GM19468 (cell line): ENCODE data around the gene IGSF9.

Source experiments
- ATAC-seq: cut with Tn5 transposase; IDR thresholded peaks from one replicate; pipeline ENCODE4 v1.9.1; 2021; ENCODE audit warnings: mild to moderate bottlenecking, moderate library complexity, moderate number of reproducible peaks; ENCODE audit not compliant: unreplicated experiment; ENCODE audit errors: extremely low read depth

IGSF9 gene

DNA sequence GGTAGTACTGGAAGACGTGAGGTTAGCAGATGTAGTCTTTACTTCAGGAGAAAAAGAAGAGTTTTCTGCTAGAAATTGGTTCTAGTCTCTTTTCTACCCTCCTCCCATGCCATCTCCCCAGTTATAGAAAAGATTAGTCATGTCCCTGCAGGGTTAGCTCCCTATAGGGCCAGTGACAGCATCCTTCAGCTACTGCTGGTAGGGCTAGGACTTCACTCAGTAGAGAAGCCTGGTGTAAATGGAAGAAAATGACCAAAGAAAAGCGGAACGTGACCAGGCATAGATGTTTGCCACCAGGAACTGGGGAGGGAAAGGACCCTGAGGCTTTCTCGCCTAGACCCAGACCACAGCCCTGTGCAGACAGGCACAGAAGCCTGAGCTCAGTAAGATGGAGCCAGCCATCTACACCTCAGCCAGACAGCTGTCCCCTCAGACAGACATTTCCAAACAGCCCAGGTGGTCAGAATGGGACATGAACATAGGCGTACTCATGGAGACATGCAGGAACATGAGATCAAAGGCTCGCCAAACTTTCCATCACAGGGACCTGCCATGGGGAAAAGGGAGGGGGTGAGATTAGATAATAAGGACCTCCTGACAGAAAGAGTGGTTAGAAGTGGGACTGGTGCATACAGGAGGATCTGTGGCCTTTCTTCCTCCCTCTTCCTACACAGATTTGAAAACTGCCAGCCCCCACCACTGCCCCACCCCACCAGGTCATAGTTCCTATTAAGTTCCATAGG lies 32.1 kb upstream of the IGSF9 start:
- no peak for ATAC-seq

DNA sequence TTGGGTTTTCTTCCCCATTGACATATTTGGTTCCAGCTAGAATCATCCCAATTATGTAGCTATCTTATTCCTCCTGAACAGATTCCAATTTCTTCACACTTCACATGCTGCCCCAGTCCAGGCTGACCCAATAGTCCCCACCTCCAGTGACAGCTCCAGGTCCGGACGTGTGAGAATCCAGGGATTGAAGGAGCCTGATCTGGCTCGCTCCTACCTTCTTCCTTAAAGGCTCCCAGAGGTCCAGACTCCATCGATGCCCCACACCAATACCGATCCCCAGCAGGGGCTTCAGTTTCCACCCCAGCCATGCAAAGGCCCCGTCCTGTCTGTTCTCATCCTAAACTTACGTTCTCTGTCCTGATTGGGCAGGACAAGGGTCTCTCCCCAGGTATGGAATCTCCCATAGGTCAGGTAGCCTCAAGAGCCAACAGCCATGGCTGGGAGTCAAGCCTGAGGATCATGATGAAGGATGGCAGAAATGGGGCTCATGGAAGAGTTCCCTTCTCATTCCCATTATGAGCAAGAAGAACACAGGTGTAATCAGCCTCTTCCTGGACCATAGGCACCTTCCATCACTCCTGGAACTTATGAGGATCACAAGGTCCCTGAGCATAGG lies 29.0 kb upstream of the IGSF9 start:
- no peak for ATAC-seq

DNA sequence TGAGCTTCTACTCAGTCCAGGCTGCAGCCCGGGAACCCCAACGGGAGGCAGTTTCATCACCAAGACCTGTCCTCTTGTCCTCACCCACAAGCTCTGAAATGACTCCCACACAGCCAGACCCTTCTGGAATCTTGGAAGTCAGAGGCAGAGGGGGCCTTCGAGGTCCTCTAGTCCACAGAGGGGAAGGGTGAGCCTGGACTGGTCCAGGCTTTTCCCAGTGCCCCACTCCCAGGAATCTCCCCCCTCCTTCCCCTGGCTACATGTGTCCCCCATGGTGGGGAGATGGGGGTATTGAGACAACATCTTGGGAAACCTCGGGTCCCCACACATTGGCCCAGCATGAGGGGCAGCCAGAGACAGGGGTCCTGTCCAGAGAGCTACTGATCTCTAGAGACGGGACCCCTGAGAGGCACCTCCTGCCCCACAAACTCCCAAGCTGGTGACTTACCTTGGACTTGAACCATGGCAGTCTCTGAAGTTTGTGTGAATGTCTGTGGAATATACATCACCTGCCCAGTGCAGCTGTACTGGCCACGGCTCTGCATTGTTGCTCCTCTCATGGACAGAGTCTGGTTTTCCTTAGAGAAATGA lies 28.0 kb upstream of the IGSF9 start:
- ATAC-seq: no peak

DNA sequence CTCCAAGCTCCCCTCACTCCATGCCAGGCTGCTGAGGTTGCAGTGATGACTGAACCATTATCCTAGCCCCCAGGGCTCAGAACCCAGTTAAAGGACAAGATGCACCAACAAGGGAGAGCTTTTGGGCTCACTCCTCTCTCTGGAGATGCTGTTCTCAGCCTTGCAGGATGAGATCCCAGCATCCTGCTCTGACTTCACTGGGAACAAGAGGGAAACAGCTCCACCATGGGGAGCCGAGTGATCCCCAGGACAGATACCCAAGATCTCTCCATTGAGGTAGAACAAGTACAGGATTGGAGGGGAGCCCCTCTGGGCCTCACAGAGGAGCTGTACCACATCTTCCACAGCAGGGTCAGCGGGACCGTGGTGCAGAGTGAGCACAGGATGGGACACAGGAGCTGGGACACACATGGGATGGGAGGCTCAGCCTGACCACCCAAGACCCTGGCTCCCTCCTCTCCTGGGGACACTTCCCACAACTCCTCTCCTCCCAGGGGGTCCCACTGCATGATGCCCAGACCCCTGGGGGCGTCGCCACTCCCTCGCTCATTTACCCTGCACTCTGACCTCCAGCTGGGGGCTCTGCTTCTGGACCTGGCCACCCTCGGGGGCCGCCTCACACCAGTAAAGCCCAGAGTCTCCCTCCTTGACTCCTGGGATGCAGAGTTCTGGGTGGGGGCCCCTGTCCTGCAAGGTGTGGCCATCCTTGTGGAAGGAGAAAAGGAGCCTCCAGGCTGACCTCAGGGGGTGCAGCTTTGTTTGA lies 27.2 kb upstream of the IGSF9 start:
- no peak for ATAC-seq

GRCh38 chr1:159970932-159971342 lies 25.5 kb upstream of the IGSF9 start:
- ATAC-seq: no peak

- ATAC-seq: no peak
These were observed 23.5 kb upstream of the IGSF9 start for GRCh38 chr1:159968901-159969300.

DNA sequence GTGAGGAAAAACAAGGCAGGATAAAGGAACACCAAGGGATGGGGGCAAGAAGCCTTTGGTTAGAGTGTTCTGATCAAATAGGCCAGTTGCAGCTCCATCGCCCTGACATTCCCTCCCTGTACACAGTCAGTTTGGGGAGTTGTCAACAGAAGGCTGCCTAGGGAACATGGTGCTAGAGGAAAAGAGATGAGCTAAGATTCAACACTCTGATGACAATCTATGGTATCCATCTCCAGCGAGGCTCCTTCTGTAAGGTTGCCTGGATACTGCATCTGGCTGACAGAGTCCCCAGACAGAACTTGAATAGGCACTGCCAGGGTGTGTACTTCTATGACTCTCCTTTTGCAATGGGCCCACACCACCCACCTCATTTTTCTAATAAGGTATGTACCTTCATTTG lies 19.9 kb upstream of the IGSF9 start:
- ATAC-seq: no peak

DNA sequence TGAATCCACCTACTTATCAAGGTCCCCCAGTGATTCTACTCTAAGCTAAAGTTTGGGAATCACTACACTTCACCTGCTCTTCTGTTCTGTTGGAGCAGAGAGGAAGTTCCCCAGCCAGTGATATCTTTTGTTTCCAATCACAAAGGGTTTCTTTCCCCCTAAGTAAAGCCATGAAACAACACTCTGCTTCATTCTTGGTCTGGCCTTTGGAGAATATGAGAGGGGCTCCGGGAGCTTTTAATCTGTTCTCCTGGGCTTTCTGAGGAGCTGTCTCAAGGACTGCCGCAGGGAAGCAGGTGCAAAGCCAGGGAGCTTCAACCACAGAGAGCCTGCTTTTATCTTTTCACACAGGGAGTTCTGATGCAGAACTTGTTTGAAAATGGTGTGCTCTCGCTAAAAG lies 18.7 kb upstream of the IGSF9 start:
- ATAC-seq: no peak

GRCh38 chr1:159962176-159962575 lies 16.8 kb upstream of the IGSF9 start:
- ATAC-seq: no peak

DNA sequence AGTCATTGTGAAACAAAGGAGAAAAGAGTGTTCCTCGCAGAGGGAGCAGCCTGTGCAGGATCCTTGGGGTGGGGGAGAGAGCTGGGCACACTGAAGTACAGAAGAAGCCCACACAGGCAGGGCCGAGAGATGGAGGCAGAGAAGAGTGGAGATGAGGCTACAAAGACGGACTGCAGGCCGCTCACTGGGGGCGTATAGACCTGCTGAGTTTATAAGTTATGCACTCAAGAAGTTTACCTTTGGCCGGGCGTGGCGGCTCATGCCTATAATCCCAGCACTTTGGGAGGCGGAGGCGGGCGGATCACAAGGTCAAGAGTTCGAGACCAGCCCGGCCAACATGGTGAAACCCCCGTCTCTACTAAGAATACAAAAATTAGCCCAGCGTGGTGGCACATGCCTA lies 16.2 kb upstream of the IGSF9 start:
- ATAC-seq: no peak

DNA sequence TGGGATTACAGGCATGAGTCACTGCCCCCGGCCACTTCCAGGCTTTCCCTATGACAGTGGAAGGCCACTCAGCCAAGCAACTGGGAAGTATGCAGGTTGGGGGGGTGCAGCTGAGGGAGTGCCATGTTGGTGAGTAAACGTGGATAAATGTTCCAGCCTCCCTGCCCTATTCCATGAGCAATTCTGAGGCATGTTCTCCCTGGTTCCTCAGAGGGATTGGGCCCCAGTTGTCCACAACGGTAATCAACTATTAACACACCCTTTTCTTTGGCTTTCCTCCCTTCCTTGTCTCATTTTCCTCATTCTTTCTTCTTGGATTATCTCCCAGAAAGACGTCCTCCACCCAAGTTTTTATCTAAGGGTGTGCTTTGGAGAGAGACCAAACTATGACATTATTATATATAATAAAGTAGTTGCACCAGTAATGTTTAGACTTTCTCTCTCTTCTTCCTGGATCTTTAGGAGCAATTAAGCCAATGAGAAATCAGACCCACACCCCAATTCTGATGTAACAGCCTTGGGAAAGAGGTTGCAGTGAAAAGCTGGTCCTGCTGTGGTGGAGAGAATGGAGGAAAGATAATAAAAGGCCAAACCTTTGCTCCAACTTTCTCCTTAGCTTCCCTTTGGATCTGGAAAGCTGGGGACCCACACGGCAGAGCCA lies 15.4 kb upstream of the IGSF9 start:
- ATAC-seq: no peak

GRCh38 chr1:159959451-159959850 lies 14.0 kb upstream of the IGSF9 start:
- ATAC-seq: no peak

DNA sequence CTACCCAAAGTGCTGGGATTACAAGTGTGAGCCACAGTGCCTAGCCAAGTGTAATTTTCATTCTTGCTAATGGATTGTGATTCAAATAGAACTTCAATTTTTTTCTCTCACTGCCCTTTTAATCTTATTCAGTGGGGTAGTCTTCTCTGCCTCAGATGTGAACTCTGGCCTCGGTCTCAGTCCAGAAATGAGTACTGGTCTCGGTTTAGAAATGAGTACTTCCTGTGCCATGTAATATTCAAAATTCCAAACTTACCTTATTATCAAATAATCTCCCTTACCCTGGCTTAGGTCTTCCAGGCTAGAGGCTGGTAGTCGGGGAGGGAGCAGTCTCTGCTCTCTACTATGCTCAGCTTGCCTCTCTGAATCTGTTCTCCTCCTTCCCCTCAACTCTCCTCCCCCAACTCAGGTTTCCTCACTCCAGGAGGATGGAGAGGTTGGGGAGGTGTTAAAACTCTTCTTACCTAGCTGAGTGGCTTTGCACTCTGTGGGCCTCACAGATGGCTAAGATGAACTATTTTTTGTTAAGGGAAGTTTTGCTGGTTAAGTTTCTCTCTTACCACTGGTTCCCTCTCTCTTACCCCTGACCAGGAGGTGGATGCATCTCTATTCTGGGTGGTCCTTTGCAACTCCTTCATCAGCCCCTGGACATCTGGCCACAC lies 13.4 kb upstream of the IGSF9 start:
- ATAC-seq: no peak

DNA sequence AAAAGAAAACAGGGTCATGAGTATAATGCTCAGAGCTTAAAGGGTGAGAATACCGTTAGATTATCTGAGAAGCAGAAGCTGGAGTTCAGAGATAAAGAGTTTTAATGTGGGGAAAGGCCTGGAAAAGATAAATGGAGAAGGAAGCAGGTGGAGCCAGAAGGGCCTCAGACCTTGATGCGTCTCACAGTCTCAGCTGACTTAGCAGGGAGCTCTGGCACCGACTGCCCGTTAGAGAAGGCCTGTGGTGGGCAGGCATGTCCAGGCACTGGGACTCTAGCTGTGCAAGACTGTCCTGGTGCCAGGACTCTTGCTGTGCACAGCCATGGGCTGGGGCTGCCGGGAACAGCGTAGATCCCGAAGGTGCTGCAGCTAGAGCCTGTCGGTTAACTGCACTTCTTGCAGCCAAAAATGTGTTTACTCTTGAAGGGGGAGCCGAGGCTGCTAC lies 12.4 kb upstream of the IGSF9 start:
- ATAC-seq: no peak

DNA sequence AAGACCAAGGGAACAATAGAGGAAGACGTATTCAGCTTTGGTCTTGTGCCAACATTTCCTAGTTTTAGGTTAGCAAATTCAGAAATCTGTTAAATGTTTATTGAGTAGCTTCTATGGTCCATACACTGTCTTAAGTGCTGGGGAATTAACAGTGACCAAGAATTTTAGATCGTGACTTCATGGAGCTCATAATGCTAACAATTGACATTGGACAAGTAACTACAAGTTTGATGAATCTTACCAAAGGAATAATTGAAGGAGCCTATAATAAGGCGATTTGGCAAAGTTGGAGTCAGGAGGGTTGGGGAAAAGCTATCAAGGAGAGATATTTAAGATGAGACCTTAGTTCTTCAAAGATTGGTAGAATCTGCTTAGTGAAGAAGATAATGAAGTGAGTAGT lies 10.0 kb upstream of the IGSF9 start:
- no peak for ATAC-seq

DNA sequence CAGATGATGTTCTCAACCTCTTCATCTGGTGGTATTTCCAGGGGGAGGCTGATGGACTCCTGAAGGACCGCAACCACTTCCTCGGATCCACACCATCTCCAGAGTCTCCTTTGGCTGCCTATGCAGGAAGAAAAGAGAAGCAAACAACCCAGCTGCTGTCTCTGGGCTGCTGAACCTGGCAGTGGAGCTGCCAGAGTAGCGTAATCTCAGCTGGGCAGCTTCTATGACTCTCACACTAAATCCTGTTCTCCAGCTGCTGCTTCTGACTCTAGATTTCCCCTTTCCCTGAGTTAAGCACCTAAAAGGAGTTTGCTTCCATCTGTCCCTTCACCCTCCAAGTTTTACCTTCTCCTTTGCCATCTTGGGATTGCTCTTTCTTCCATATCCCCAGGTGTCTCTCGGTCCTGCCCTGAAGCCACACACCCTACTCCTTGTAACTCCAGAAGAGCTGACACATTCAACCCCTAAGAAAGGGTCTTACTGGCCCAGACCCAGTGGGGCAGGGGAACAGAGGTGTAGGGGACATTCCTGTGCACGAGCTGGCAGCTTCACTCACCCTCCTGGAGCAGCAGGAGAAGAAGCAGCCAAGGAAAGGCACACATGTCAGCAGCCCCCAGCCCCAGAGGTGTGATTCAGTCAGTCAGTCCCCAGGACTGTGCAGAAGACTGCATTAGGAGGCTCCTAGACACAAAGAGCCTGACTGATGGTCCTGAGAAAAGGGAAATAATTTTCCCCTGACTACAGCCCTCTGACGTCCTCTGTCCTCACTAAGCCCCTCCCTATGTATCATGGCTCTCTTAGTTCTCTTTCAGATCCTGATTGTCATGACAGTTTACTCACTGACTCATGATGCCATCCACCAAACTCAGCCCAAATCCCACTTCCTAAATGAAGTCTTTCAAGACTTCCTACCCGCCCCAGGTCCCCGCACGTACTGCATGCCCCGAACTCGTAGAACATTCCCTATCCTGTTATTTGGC lies 8.4 kb upstream of the IGSF9 start, which contains the start of gene SLAMF9:
Gene SLAMF9 (minus strand): TSS at position 702 of the 980 bp plus-strand sequence. CDS start 100 bp downstream, at position 602.
- ATAC-seq: no peak

- ATAC-seq: no peak
These were observed 7.5 kb upstream of the IGSF9 start for GRCh38 chr1:159952932-159953331.

DNA sequence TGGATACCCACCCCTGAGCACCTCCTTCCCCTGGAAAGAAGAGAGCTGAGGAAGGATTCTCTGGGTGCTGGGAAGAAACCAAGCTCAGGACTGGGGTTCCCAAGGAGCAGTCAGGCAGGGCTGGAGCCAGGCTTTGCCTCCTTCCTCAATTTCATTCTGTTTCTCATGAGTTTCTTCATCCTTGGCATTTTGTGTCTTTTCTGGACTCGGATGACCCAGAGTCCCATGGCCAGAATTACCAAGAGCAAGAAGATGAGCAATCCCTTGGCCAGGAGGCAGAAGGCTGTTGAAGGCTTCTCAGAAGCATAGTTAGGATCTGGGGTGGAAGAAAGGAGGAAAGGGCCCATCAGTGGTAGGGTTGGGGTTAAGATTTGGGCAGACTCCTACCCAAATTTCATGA lies 6.1 kb upstream of the IGSF9 start:
- no peak for ATAC-seq

- ATAC-seq: no peak
These were observed 5.6 kb upstream of the IGSF9 start for GRCh38 chr1:159951016-159951415.
